Right hindlimb (tissue), 1 donor: ENCODE results near the gene CSPG4.
"Not testable (repeated sequence)": the region's sequence is repeated elsewhere in the genome, so short reads cannot be mapped to it uniquely, and the experiment has no call there.

Experiments used
- DNase-seq: peaks from one replicate; pipeline ENCODE4 v3.0.0-alpha.2; 2018

Gene CSPG4

GRCh38 chr15:75738014-75738646, 25.5 kb upstream of the CSPG4 start:
- peak; percentile 31 for DNase-seq

GRCh38 chr15:75737116-75738013, 24.7 kb upstream of the CSPG4 start:
- peak; percentile 21 for DNase-seq

GRCh38 chr15:75736256-75736655, 23.6 kb upstream of the CSPG4 start:
- no peak for DNase-seq

- DNase-seq, result not testable (repeated sequence)
Measured at GRCh38 chr15:75734861-75735760, 22.5 kb upstream of the CSPG4 start.

- peak; percentile 27 for DNase-seq
Measured at GRCh38 chr15:75733761-75734651, 21.4 kb upstream of the CSPG4 start.

- DNase-seq, result peak; percentile 88
Measured at GRCh38 chr15:75732809-75733451, 20.3 kb upstream of the CSPG4 start.

GRCh38 chr15:75732177-75732808, 19.6 kb upstream of the CSPG4 start:
- peak; percentile 69 for DNase-seq

GRCh38 chr15:75731248-75732151, 18.9 kb upstream of the CSPG4 start:
- peak; percentile 73 for DNase-seq

GRCh38 chr15:75730376-75731247, 18.0 kb upstream of the CSPG4 start:
- not testable (repeated sequence) for DNase-seq

GRCh38 chr15:75729326-75730069, 16.9 kb upstream of the CSPG4 start:
- DNase-seq, result no peak

- DNase-seq, result peak; percentile 59
Measured at GRCh38 chr15:75727851-75728715, 15.4 kb upstream of the CSPG4 start.

GRCh38 chr15:75727031-75727531, 14.4 kb upstream of the CSPG4 start:
- DNase-seq, result no peak

- DNase-seq, result no peak
Measured at GRCh38 chr15:75725719-75726607, 13.3 kb upstream of the CSPG4 start.

GRCh38 chr15:75725006-75725718, 12.5 kb upstream of the CSPG4 start:
- DNase-seq, result peak; percentile 25
